Neural progenitor cell (in vitro differentiated cells): ENCODE data around the gene CENPVL2. TPM values are rescaled to one million over a fixed set of nuclear protein-coding genes. Genes with fewer than 3 reads are reported as not detected.
"Not testable (repeated sequence)": the region's sequence is repeated elsewhere in the genome, so short reads cannot be mapped to it uniquely, and the experiment has no call there.

ENCODE experiments used
- DNase-seq: peaks from one replicate; pipeline ENCODE4 v3.0.0-alpha.2; 2016; ENCODE audit warnings: low spot score
- H2AFZ ChIP-seq: fragments of 200-600 bp; sonication (generic); replicated peaks from 2 replicates; pipeline ENCODE4 v1.6.1; 2016; ENCODE audit warnings: antibody characterized with exemption
- H3F3A ChIP-seq: fragments of 200-600 bp; sonication (generic); 2 replicates; pipeline ENCODE4 v1.6.1; 2016; ENCODE audit warnings: antibody characterized with exemption, low read depth
- H3K27ac ChIP-seq: fragments of 200-600 bp; sonication (generic); 2 replicates; pipeline ENCODE4 v1.5.1; 2016; ENCODE audit warnings: mild to moderate bottlenecking
- H3K27me3 ChIP-seq: fragments of 200-600 bp; sonication (generic); 2 replicates; pipeline ENCODE4 v1.6.1; 2016; ENCODE audit warnings: mild to moderate bottlenecking, moderate library complexity
- H3K36me3 ChIP-seq: fragments of 200-600 bp; sonication (generic); 2 replicates; pipeline ENCODE4 v1.5.1; 2016
- H3K4me1 ChIP-seq: fragments of 200-600 bp; sonication (generic); 2 replicates; pipeline ENCODE4 v1.6.1; 2016; ENCODE audit warnings: mixed run types
- H3K4me2 ChIP-seq: fragments of 200-600 bp; sonication (generic); 2 replicates; pipeline ENCODE4 v1.6.1; 2016
- H3K4me3 ChIP-seq: fragments of 200-600 bp; sonication (generic); 2 replicates; pipeline ENCODE4 v1.5.1; 2016
- H3K79me2 ChIP-seq: fragments of 200-600 bp; sonication (generic); 2 replicates; pipeline ENCODE4 v1.6.1; 2016; ENCODE audit warnings: low read depth
- H3K9ac ChIP-seq: fragments of 200-600 bp; sonication (generic); 2 replicates; pipeline ENCODE4 v1.6.1; 2016
- H3K9me3 ChIP-seq: fragments of 200-600 bp; sonication (generic); 2 replicates; pipeline ENCODE4 v1.5.1; 2016; ENCODE audit warnings: low read depth
- H4K20me1 ChIP-seq: fragments of 200-600 bp; sonication (generic); 2 replicates; pipeline ENCODE4 v1.6.1; 2016; ENCODE audit warnings: low read depth
- H3K27ac Mint-ChIP-seq: 3 replicates; pipeline ENCODE4 v1.8.0; 2021; ENCODE audit warnings: mixed read lengths
- H3K27me3 Mint-ChIP-seq: 2 replicates; pipeline ENCODE4 v1.8.0; 2022; ENCODE audit warnings: low read depth, mild to moderate bottlenecking, inconsistent platforms, moderate library complexity, mixed read lengths; ENCODE audit not compliant: insufficient read depth
- H3K36me3 Mint-ChIP-seq: 3 replicates; pipeline ENCODE4 v1.8.0; 2021; ENCODE audit warnings: mixed read lengths
- H3K4me1 Mint-ChIP-seq: 3 replicates; pipeline ENCODE4 v1.8.0; 2021; ENCODE audit warnings: mixed read lengths
- H3K4me3 Mint-ChIP-seq: 3 replicates; pipeline ENCODE4 v1.8.0; 2021; ENCODE audit warnings: mild to moderate bottlenecking, moderate library complexity, mixed read lengths
- H3K9me3 Mint-ChIP-seq: 3 replicates; pipeline ENCODE4 v1.8.0; 2020; ENCODE audit warnings: mixed read lengths
- CTCF ChIP-seq: fragments of 200-600 bp; sonication (generic); IDR thresholded peaks from 2 replicates; pipeline ENCODE4 v1.5.1; 2017; ENCODE audit warnings: antibody characterized with exemption, mild to moderate bottlenecking
- EZH2 ChIP-seq: fragments of 200-600 bp; sonication (generic); IDR thresholded peaks from 2 replicates; pipeline ENCODE4 v1.6.1; 2017; ENCODE audit warnings: antibody characterized with exemption, mild to moderate bottlenecking, moderate library complexity
- EZH2phosphoT487 ChIP-seq: fragments of 200-600 bp; sonication (generic); IDR thresholded peaks from 2 replicates; pipeline ENCODE4 v1.6.1; 2017; ENCODE audit warnings: antibody characterized with exemption
- total RNA-seq: library from RNA; depleted of rRNA; stranded (reverse); fragments of >200 nt; gene quantifications from 2 replicates; pipeline ENCODE4 v1.2.3, GENCODE V29; 2015; ENCODE audit warnings: low replicate concordance

The CENPVL2 gene
- total RNA-seq, 1 donor from 2014 or later = 2.0 TPM

DNA sequence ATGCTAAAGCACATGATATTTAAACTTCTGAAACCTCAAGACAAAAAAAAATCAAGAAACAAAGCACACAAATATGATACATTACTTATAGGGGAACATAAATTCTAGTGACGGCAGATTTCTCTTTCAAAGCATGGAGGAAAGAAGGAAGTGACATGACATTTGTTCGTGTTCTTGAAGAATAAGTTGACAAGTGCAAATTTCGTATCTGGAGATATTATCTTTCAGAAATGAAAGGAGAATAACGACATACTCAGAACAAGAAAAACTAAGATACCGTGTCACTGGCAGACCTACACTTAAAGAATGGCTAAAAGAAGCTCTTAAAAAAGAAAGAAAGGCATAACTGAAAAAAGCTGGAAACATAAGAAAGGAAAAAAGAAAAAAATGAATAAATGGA, 16.6 kb downstream of the CENPVL2 start:
- Histone ChIP-seq H3K4me3 (no peak overlapping the region), H3F3A (no peaks in the 10 kb centered on the region), H3K27me3 (no peaks in the 10 kb centered on the region), H3K27ac (no peak overlapping the region), H3K79me2 (no peaks in the 10 kb centered on the region), H3K9ac (no peak overlapping the region), H2AFZ (no peak overlapping the region), H3K36me3 (no peaks in the 10 kb centered on the region), H3K4me2 (no peak overlapping the region), H3K9me3 (no peaks in the 10 kb centered on the region), H4K20me1 (no peaks in the 10 kb centered on the region), H3K4me1 (no peaks in the 10 kb centered on the region)
- DNase-seq = no peak
- Mint-ChIP-seq H3K4me1 (no peaks in the 10 kb centered on the region), H3K36me3 (no peaks in the 10 kb centered on the region), H3K9me3 (peaks cover 1% of the 10 kb centered on the region), H3K27ac (no peak overlapping the region), H3K4me3 (no peak overlapping the region), H3K27me3 (no peaks in the 10 kb centered on the region)
- TF ChIP-seq EZH2phosphoT487 (no peak), CTCF (no peak), EZH2 (no peak)

DNA sequence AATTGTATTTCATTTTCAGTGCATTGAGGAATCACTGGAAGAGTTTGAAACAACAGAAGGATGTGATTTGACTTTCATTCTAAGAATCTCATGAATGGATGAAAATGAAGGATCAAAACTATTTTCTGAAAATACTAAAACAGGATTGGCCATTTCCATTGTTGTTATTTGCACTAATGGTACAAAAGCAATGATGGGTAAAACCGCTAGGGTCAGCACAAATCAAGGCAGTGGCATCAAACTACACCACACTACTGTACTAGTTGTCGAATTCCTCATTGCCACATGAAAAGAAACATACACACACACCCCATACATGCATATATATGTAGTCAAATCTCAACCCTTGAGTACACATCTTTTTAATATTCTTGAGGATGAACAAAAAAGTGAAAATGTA, 39.3 kb downstream of the CENPVL2 start:
- no peaks in the 10 kb centered on the region for H3K79me2 ChIP-seq
- Mint-ChIP-seq H3K27ac (no peak overlapping the region), H3K27me3 (no peaks in the 10 kb centered on the region), H3K9me3 (peaks cover 6% of the 10 kb centered on the region), H3K4me3 (no peak overlapping the region), H3K36me3 (no peaks in the 10 kb centered on the region), H3K4me1 (no peaks in the 10 kb centered on the region)
- H3K36me3 ChIP-seq = no peaks in the 10 kb centered on the region
- no peak overlapping the region for H3K4me2 ChIP-seq
- H3K27ac ChIP-seq = no peak overlapping the region
- no peak overlapping the region for H2AFZ ChIP-seq
- H3K27me3 ChIP-seq = no peaks in the 10 kb centered on the region
- H3F3A ChIP-seq = no peaks in the 10 kb centered on the region
- no peak overlapping the region for H3K4me3 ChIP-seq
- TF ChIP-seq EZH2phosphoT487 = no peak
- no peak for TF ChIP-seq CTCF
- no peak for TF ChIP-seq EZH2
- H3K9me3 ChIP-seq = no peaks in the 10 kb centered on the region
- no peak for DNase-seq
- H3K4me1 ChIP-seq = no peaks in the 10 kb centered on the region
- H3K9ac ChIP-seq = no peak overlapping the region
- H4K20me1 ChIP-seq = no peaks in the 10 kb centered on the region

- H3K9me3 Mint-ChIP-seq = peaks cover 3% of the 10 kb centered on the region
- Histone ChIP-seq H3K4me1 (no peaks in the 10 kb centered on the region), H3K79me2 (no peaks in the 10 kb centered on the region), H3K27ac (no peak overlapping the region), H3K4me3 (no peak overlapping the region), H4K20me1 (no peaks in the 10 kb centered on the region), H3K27me3 (no peaks in the 10 kb centered on the region), H3K36me3 (no peaks in the 10 kb centered on the region), H3F3A (no peaks in the 10 kb centered on the region), H2AFZ (no peak overlapping the region), H3K4me2 (no peak overlapping the region), H3K9ac (no peak overlapping the region), H3K9me3 (no peaks in the 10 kb centered on the region)
- no peak overlapping the region for H3K4me3 Mint-ChIP-seq
- no peaks in the 10 kb centered on the region for H3K36me3 Mint-ChIP-seq
- peak; percentile 67 for DNase-seq
- H3K27ac Mint-ChIP-seq = no peak overlapping the region
- no peaks in the 10 kb centered on the region for H3K4me1 Mint-ChIP-seq
- TF ChIP-seq EZH2phosphoT487 (no peak), EZH2 (no peak), CTCF (peak; percentile 68)
- no peaks in the 10 kb centered on the region for H3K27me3 Mint-ChIP-seq
These were observed 41.1 kb downstream of the CENPVL2 start for GRCh38 chrX:51641421-51642021.

- H3F3A ChIP-seq, H2AFZ ChIP-seq, H3K9me3 Mint-ChIP-seq, DNase-seq, H3K9ac ChIP-seq, H3K27ac Mint-ChIP-seq, H3K27me3 Mint-ChIP-seq, H3K79me2 ChIP-seq, H3K4me1 ChIP-seq, H3K36me3 Mint-ChIP-seq, H3K27ac ChIP-seq, H3K4me2 ChIP-seq, H3K4me1 Mint-ChIP-seq, H3K9me3 ChIP-seq, H3K4me3 ChIP-seq, H4K20me1 ChIP-seq, H3K4me3 Mint-ChIP-seq, H3K27me3 ChIP-seq, H3K36me3 ChIP-seq: not testable (repeated sequence)
These were observed 46.1 kb downstream of the CENPVL2 start for GRCh38 chrX:51636511-51636910.

Other genes with a start within 250 kb of the CENPVL2 start
- gene NUDT11, start 186.2 kb downstream of the CENPVL2 start, total RNA-seq = 35.7 and 58.4 TPM in 2 replicates
- 4.6 and 6.2 TPM in 2 replicates for gene CENPVL3, start 63.9 kb downstream of the CENPVL2 start, total RNA-seq
- gene CENPVL1, start 27.7 kb upstream of the CENPVL2 start, total RNA-seq = 0.56 and 2.0 TPM in 2 replicates
- 22.7 and 28.4 TPM in 2 replicates for gene GSPT2, start 60.6 kb upstream of the CENPVL2 start, total RNA-seq
- 133 and 181 TPM in 2 replicates for gene MAGED1, start 210.8 kb upstream of the CENPVL2 start, total RNA-seq